Measurements from ENCODE around the gene STT3B. TPM values are rescaled to one million over a fixed set of nuclear protein-coding genes. Genes with fewer than 3 reads are reported as not detected.

STT3B gene
- total RNA-seq, 2 donors from 2014 or later: 88.9 to 155 TPM

GRCh38 chr3:31614162-31614921, 81.6 kb downstream of the STT3B start:
- ATAC-seq (replicated peaks): no peak
- Mint-ChIP-seq H3K27me3 (no peaks in the 10 kb centered on the region), H3K9me3 (no peaks in the 10 kb centered on the region), H3K36me3 (ENCODE audit: low read depth) (peaks cover 87% of the 10 kb centered on the region), H3K4me3 (no peak overlapping the region), H3K27ac (peak overlapping the region; percentile 63), H3K4me1 (peaks cover 23% of the 10 kb centered on the region)

GRCh38 chr3:31615071-31615875, 82.5 kb downstream of the STT3B start:
- H3K27ac Mint-ChIP-seq: no peak overlapping the region
- H3K4me1 Mint-ChIP-seq: peaks cover 23% of the 10 kb centered on the region
- ATAC-seq (replicated peaks): no peak
- H3K27me3 Mint-ChIP-seq: no peaks in the 10 kb centered on the region
- no peaks in the 10 kb centered on the region for H3K9me3 Mint-ChIP-seq
- no peak overlapping the region for H3K4me3 Mint-ChIP-seq
- H3K36me3 Mint-ChIP-seq (ENCODE audit: low read depth): peaks cover 88% of the 10 kb centered on the region

- no peaks in the 10 kb centered on the region for H3K9me3 Mint-ChIP-seq
- no peak overlapping the region for H3K4me3 Mint-ChIP-seq
- no peak overlapping the region for H3K27ac Mint-ChIP-seq
- ATAC-seq (replicated peaks): no peak
- H3K36me3 Mint-ChIP-seq (ENCODE audit: low read depth): peaks cover 91% of the 10 kb centered on the region
- peaks cover 23% of the 10 kb centered on the region for H3K4me1 Mint-ChIP-seq
- no peaks in the 10 kb centered on the region for H3K27me3 Mint-ChIP-seq
Measured at GRCh38 chr3:31616711-31617110, 84.0 kb downstream of the STT3B start.

- Mint-ChIP-seq H3K36me3 (ENCODE audit: low read depth) (peaks cover 95% of the 10 kb centered on the region), H3K4me3 (no peak overlapping the region), H3K27me3 (no peaks in the 10 kb centered on the region), H3K9me3 (no peaks in the 10 kb centered on the region), H3K27ac (peak overlapping the region; percentile 58), H3K4me1 (peaks cover 12% of the 10 kb centered on the region)
- peak; percentile 43 for ATAC-seq (replicated peaks)
Measured at GRCh38 chr3:31620656-31621055, 87.9 kb downstream of the STT3B start.

GRCh38 chr3:31621314-31621713, 88.6 kb downstream of the STT3B start:
- Mint-ChIP-seq H3K36me3 (ENCODE audit: low read depth) (peaks cover 95% of the 10 kb centered on the region), H3K27ac (peak overlapping the region; percentile 58), H3K4me3 (no peak overlapping the region), H3K27me3 (no peaks in the 10 kb centered on the region), H3K4me1 (peaks cover 15% of the 10 kb centered on the region), H3K9me3 (no peaks in the 10 kb centered on the region)
- no peak for ATAC-seq (replicated peaks)

GRCh38 chr3:31622636-31623288, 90.0 kb downstream of the STT3B start:
- Mint-ChIP-seq H3K36me3 (ENCODE audit: low read depth) (peaks cover 96% of the 10 kb centered on the region), H3K4me1 (peaks cover 22% of the 10 kb centered on the region), H3K27me3 (no peaks in the 10 kb centered on the region)

GRCh38 chr3:31624083-31624709, 91.5 kb downstream of the STT3B start:
- peaks cover 96% of the 10 kb centered on the region for H3K36me3 Mint-ChIP-seq (ENCODE audit: low read depth)

More at GRCh38 chr3:31622636-31623288, 90.0 kb downstream of the STT3B start:
- H3K27ac Mint-ChIP-seq: no peak overlapping the region
- no peak for ATAC-seq (replicated peaks)
- no peak overlapping the region for H3K4me3 Mint-ChIP-seq
- H3K9me3 Mint-ChIP-seq: no peaks in the 10 kb centered on the region

GRCh38 chr3:31625358-31625757, 92.6 kb downstream of the STT3B start:
- ATAC-seq (replicated peaks): no peak
- Mint-ChIP-seq H3K27ac (no peak overlapping the region), H3K4me1 (peaks cover 26% of the 10 kb centered on the region), H3K27me3 (no peaks in the 10 kb centered on the region), H3K36me3 (ENCODE audit: low read depth) (peaks cover 96% of the 10 kb centered on the region), H3K4me3 (no peak overlapping the region), H3K9me3 (no peaks in the 10 kb centered on the region)

More at GRCh38 chr3:31624083-31624709, 91.5 kb downstream of the STT3B start:
- Mint-ChIP-seq H3K9me3 (no peaks in the 10 kb centered on the region), H3K27ac (peak overlapping the region; percentile 70), H3K27me3 (no peaks in the 10 kb centered on the region), H3K4me1 (peaks cover 22% of the 10 kb centered on the region), H3K4me3 (no peak overlapping the region)
- no peak for ATAC-seq (replicated peaks)

GRCh38 chr3:31629054-31629453, 96.3 kb downstream of the STT3B start:
- no peaks in the 10 kb centered on the region for H3K9me3 Mint-ChIP-seq
- H3K4me1 Mint-ChIP-seq: peaks cover 20% of the 10 kb centered on the region
- H3K27me3 Mint-ChIP-seq: no peaks in the 10 kb centered on the region
- no peak for ATAC-seq (replicated peaks)
- H3K36me3 Mint-ChIP-seq (ENCODE audit: low read depth): peaks cover 97% of the 10 kb centered on the region
- no peak overlapping the region for H3K4me3 Mint-ChIP-seq
- H3K27ac Mint-ChIP-seq: no peak overlapping the region

- no peaks in the 10 kb centered on the region for H3K9me3 Mint-ChIP-seq
- H3K27me3 Mint-ChIP-seq: no peaks in the 10 kb centered on the region
- H3K36me3 Mint-ChIP-seq (ENCODE audit: low read depth): peaks cover 79% of the 10 kb centered on the region
- H3K4me3 Mint-ChIP-seq: no peak overlapping the region
- peaks cover 23% of the 10 kb centered on the region for H3K4me1 Mint-ChIP-seq
- no peak for ATAC-seq (replicated peaks)
- H3K27ac Mint-ChIP-seq: no peak overlapping the region
Measured at GRCh38 chr3:31634476-31634875, 101.8 kb downstream of the STT3B start.

- H3K36me3 Mint-ChIP-seq (ENCODE audit: low read depth): peaks cover 68% of the 10 kb centered on the region
- peak overlapping the region; percentile 37 for H3K4me3 Mint-ChIP-seq
- peak; percentile 92 for ATAC-seq (replicated peaks)
- peaks cover 17% of the 10 kb centered on the region for H3K4me1 Mint-ChIP-seq
- H3K27ac Mint-ChIP-seq: peak overlapping the region; percentile 79
- no peaks in the 10 kb centered on the region for H3K27me3 Mint-ChIP-seq
- no peaks in the 10 kb centered on the region for H3K9me3 Mint-ChIP-seq
Measured at GRCh38 chr3:31635545-31635944, 102.8 kb downstream of the STT3B start.

GRCh38 chr3:31636049-31636448, 103.3 kb downstream of the STT3B start:
- H3K27ac Mint-ChIP-seq: peak overlapping the region; percentile 79
- H3K36me3 Mint-ChIP-seq (ENCODE audit: low read depth): peaks cover 63% of the 10 kb centered on the region
- no peak for ATAC-seq (replicated peaks)
- H3K4me3 Mint-ChIP-seq: peak overlapping the region; percentile 37
- peaks cover 17% of the 10 kb centered on the region for H3K4me1 Mint-ChIP-seq
- no peaks in the 10 kb centered on the region for H3K27me3 Mint-ChIP-seq
- H3K9me3 Mint-ChIP-seq: no peaks in the 10 kb centered on the region

- peaks cover 55% of the 10 kb centered on the region for H3K36me3 Mint-ChIP-seq (ENCODE audit: low read depth)
- no peak overlapping the region for H3K27ac Mint-ChIP-seq
- peaks cover 17% of the 10 kb centered on the region for H3K4me1 Mint-ChIP-seq
- no peaks in the 10 kb centered on the region for H3K27me3 Mint-ChIP-seq
- no peaks in the 10 kb centered on the region for H3K9me3 Mint-ChIP-seq
- ATAC-seq (replicated peaks): peak; percentile 48
- peak overlapping the region; percentile 34 for H3K4me3 Mint-ChIP-seq
Measured at GRCh38 chr3:31636694-31637442, 104.1 kb downstream of the STT3B start.

Data from activated T-helper 17 cell treated with anti-CD3 and anti-CD28 coated beads, Interleukin-2, amount 50 U/mL, for 72 hours (primary cell).